HCT116 (cell line): ENCODE data around the gene SOST.

Experiments
- CTCF ChIP-seq, 3 experiments: fragments of 200-600 bp in 1 of 3; sonication (generic) in 1 of 3; IDR thresholded peaks in 2 of 3; conservative IDR thresholded peaks in 1 of 3; 2 replicates each; pipeline ENCODE4 v1.5.1; 2012 to 2017; ENCODE audit warnings: low read depth in 2 of 3, low read length in 2 of 3, antibody characterized with exemption in 1 of 3, borderline replicate concordance in 1 of 3, control low read depth in 1 of 3, mild to moderate bottlenecking in 1 of 3, mixed read lengths in 1 of 3, mixed run types in 1 of 3, moderate library complexity in 1 of 3; ENCODE audit not compliant: insufficient read depth in 1 of 3
- EGR1 ChIP-seq: IDR thresholded peaks from 2 replicates; pipeline ENCODE4 v1.6.1; 2012; ENCODE audit warnings: low read depth
- ELF1 ChIP-seq: IDR thresholded peaks from 2 replicates; pipeline ENCODE4 v1.6.1; 2012; ENCODE audit warnings: low read depth, borderline replicate concordance
- EZH2 ChIP-seq: fragments of 200-600 bp; sonication (generic); IDR thresholded peaks from 2 replicates; pipeline ENCODE4 v1.6.1; 2017; ENCODE audit warnings: antibody characterized with exemption, mixed run types
- POLR2AphosphoS5 ChIP-seq: IDR thresholded peaks from 2 replicates; pipeline ENCODE4 v1.6.1; 2011; ENCODE audit warnings: mild to moderate bottlenecking, low read depth, low read length, moderate library complexity
- RAD21 ChIP-seq: IDR thresholded peaks from 2 replicates; pipeline ENCODE4 v1.6.1; 2012; ENCODE audit warnings: low read depth, mild to moderate bottlenecking
- SIN3A ChIP-seq: IDR thresholded peaks from 2 replicates; pipeline ENCODE4 v1.6.1; 2012; ENCODE audit warnings: low read depth
- ZNF274 ChIP-seq: fragments of 200-500 bp; sonication (Bioruptor generic); IDR thresholded peaks from 2 replicates; pipeline ENCODE4 v1.6.1; 2014; ENCODE audit warnings: mild to moderate bottlenecking, low read depth, low read length, inconsistent platforms

DNA sequence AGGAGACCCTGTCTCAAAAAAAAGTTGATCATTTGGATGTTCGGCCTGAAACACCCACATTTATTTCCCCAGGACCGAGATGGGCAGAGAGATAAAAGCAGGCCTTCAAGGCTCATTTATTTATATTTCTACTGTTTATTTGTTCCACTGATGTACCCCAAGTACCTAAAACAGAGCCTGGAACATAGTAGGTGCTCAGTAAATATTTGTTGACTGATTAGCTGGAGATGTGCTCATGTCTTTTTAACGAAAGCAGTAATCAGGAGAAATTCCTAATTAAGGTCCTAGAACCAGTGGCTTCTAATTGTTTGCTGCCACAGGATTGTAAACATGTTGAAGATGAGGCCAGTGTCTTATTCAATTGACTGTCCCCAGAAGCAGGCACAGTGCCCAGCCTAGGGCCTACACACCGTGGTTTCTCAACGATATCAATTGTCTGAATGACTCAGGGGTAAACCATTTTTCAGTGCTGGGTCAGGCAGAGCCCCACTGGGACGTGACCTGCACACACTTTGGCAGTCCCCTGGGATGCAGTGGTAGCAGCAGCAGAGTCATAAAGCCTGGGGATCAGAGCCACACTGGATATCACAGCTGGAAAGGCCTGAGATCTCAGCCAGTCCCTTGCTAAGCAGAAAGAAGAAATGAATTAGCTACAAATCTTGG, 34.8 kb downstream of the SOST start:
- TF ChIP-seq ZNF274 (no peak), CTCF (IDR thresholded peaks at IDR 0.05 in 2 of 3, conservative IDR thresholded peaks at IDR 0.05 in 1 of 3; ENCODE audit: borderline replicate concordance in 1 of 3, insufficient read depth in 1 of 3, low read depth in 2 of 3, low read length in 2 of 3) (no peak), EGR1 (no peak), ELF1 (no peak), SIN3A (no peak), POLR2AphosphoS5 (no peak), RAD21 (no peak), EZH2 (no peak)
